Esophagus (tissue), 2 donors: ENCODE results near the gene BTBD9. TPM values are rescaled to one million over a fixed set of nuclear protein-coding genes. Genes with fewer than 3 reads are reported as not detected.

Experiments used
- H3K27ac ChIP-seq, 2 donors: one replicate each; pipeline ENCODE4 v1.5.1; 2013; ENCODE audit warnings: low read depth in 2 of 2, mild to moderate bottlenecking in 2 of 2, inconsistent platforms in 1 of 2, low read length in 1 of 2, moderate library complexity in 1 of 2
- H3K27me3 ChIP-seq, 2 donors: one replicate each; pipeline ENCODE4 v1.6.1; 2013; ENCODE audit warnings: low read length in 2 of 2, control low read depth in 1 of 2, mild to moderate bottlenecking in 1 of 2; ENCODE audit not compliant: insufficient read depth in 2 of 2, control insufficient read depth in 1 of 2
- H3K36me3 ChIP-seq, 2 donors: one replicate each; pipeline ENCODE4 v1.6.1; 2013; ENCODE audit warnings: low read length in 1 of 2; ENCODE audit not compliant: control insufficient read depth in 2 of 2, insufficient read depth in 2 of 2
- H3K4me1 ChIP-seq, 2 donors: one replicate each; pipeline ENCODE4 v1.6.1; 2013; ENCODE audit warnings: low read length in 1 of 2; ENCODE audit not compliant: control insufficient read depth in 2 of 2, insufficient read depth in 2 of 2
- H3K4me3 ChIP-seq, 2 donors: one replicate each; pipeline ENCODE4 v1.5.1; 2013; ENCODE audit warnings: low read length in 2 of 2, mild to moderate bottlenecking in 2 of 2, low read depth in 1 of 2, moderate library complexity in 1 of 2
- H3K9me3 ChIP-seq, 2 donors: one replicate each; pipeline ENCODE4 v1.6.1; 2013; ENCODE audit warnings: mild to moderate bottlenecking in 2 of 2, low read depth in 1 of 2, low read length in 1 of 2, moderate library complexity in 1 of 2; ENCODE audit not compliant: control insufficient read depth in 2 of 2, insufficient read depth in 1 of 2
- WGBS, 2 donors: extraction: QIAGEN DNeasy Blood & Tissue Kit; methylation state at CpG; one replicate each; pipeline ENCODE4 v1.1.7; 2013; 5-methylcytosine and 5-hydroxymethylcytosine counted together
- polyA plus RNA-seq, 2 donors: library from polyadenylated mRNA; stranded (reverse); fragments of 200-250 nt; gene quantifications; one replicate each; pipeline ENCODE4 v1.2.3, GENCODE V29; 2013
- donor health status: healthy with polysubstance abuse.
- donor health status: Bipolar disorder and iron deficiency.

BTBD9 gene
- polyA plus RNA-seq, 2 donors = 3.2 to 3.8 TPM

- Histone ChIP-seq H3K4me3 (no peak overlapping the region), H3K27ac (no peak overlapping the region), H3K9me3 (no peaks in the 10 kb centered on the region), H3K36me3 (no peaks in the 10 kb centered on the region), H3K4me1 (no peaks in the 10 kb centered on the region), H3K27me3 (no peaks in the 10 kb centered on the region)
- 94 to 97% methylated on average over 2 of the region's 2 CpGs for WGBS, 2 donors
These were observed 11.5 kb upstream of the BTBD9 start for GRCh38 chr6:38651121-38651784.

- no peak overlapping the region for H3K27ac ChIP-seq
- 91 to 94% methylated on average over 5 of the region's 5 CpGs for WGBS, 2 donors
- H3K4me3 ChIP-seq = no peak overlapping the region
- no peaks in the 10 kb centered on the region for H3K27me3 ChIP-seq
- H3K9me3 ChIP-seq = no peaks in the 10 kb centered on the region
- H3K4me1 ChIP-seq = no peaks in the 10 kb centered on the region
- no peaks in the 10 kb centered on the region for H3K36me3 ChIP-seq
These were observed 10.6 kb upstream of the BTBD9 start for GRCh38 chr6:38650207-38650752.

GRCh38 chr6:38649744-38650143, 10.0 kb upstream of the BTBD9 start:
- WGBS, 2 donors = 97 to 99% methylated on average over 2 of the region's 2 CpGs

GRCh38 chr6:38648629-38649028, 8.9 kb upstream of the BTBD9 start:
- Histone ChIP-seq H3K4me3 (no peak overlapping the region), H3K36me3 (no peaks in the 10 kb centered on the region), H3K27me3 (no peaks in the 10 kb centered on the region), H3K9me3 (no peaks in the 10 kb centered on the region), H3K27ac (no peak overlapping the region), H3K4me1 (no peaks in the 10 kb centered on the region)

More at GRCh38 chr6:38649744-38650143, 10.0 kb upstream of the BTBD9 start:
- Histone ChIP-seq H3K9me3 (no peaks in the 10 kb centered on the region), H3K27ac (no peak overlapping the region), H3K4me1 (no peaks in the 10 kb centered on the region), H3K4me3 (no peak overlapping the region), H3K36me3 (no peaks in the 10 kb centered on the region), H3K27me3 (no peaks in the 10 kb centered on the region)

- H3K4me3 ChIP-seq = no peak overlapping the region
- H3K27me3 ChIP-seq = no peaks in the 10 kb centered on the region
- H3K9me3 ChIP-seq = no peaks in the 10 kb centered on the region
- H3K27ac ChIP-seq = no peak overlapping the region
- H3K36me3 ChIP-seq = no peaks in the 10 kb centered on the region
- 77 to 81% methylated on average over 3 of the region's 3 CpGs for WGBS, 2 donors
- no peaks in the 10 kb centered on the region for H3K4me1 ChIP-seq
These were observed 6.6 kb upstream of the BTBD9 start for GRCh38 chr6:38646166-38646878.

- Histone ChIP-seq H3K36me3 (no peaks in the 10 kb centered on the region), H3K9me3 (no peaks in the 10 kb centered on the region), H3K27ac (no peak overlapping the region), H3K4me1 (peaks cover 0 to 5% of the 10 kb centered on the region in 2 donors), H3K4me3 (no peak overlapping the region), H3K27me3 (no peaks in the 10 kb centered on the region)
- 39 to 48% methylated on average over 1 of the region's 1 CpG for WGBS, 2 donors
These were observed 5.2 kb upstream of the BTBD9 start for GRCh38 chr6:38644951-38645350.

- H3K27ac ChIP-seq = peak overlapping the region; percentile 93 to 95
- no peaks in the 10 kb centered on the region for H3K9me3 ChIP-seq
These were observed 634 bp upstream of the BTBD9 start for GRCh38 chr6:38640216-38640909.

GRCh38 chr6:38638941-38639497, 710 bp downstream of the BTBD9 start:
- H3K36me3 ChIP-seq = no peaks in the 10 kb centered on the region
- no peaks in the 10 kb centered on the region for H3K27me3 ChIP-seq
- peak overlapping the region; percentile 93 to 95 for H3K27ac ChIP-seq
- H3K9me3 ChIP-seq = no peaks in the 10 kb centered on the region
- peak overlapping the region; percentile 91 to 93 for H3K4me3 ChIP-seq
- H3K4me1 ChIP-seq = peaks cover 0 to 5% of the 10 kb centered on the region in 2 donors
- WGBS, 2 donors = 4 to 6% methylated on average over 15 of the region's 15 CpGs

More at GRCh38 chr6:38640216-38640909, 634 bp upstream of the BTBD9 start:
- Histone ChIP-seq H3K36me3 (no peaks in the 10 kb centered on the region), H3K4me1 (peaks cover 0 to 5% of the 10 kb centered on the region in 2 donors), H3K4me3 (peak overlapping the region; percentile 91 to 93), H3K27me3 (no peaks in the 10 kb centered on the region)
- WGBS, 2 donors = 7 to 11% methylated on average over 32 of the region's 32 CpGs

- 86 to 89% methylated on average over 5 of the region's 5 CpGs for WGBS, 2 donors
- Histone ChIP-seq H3K4me3 (no peak overlapping the region), H3K9me3 (no peaks in the 10 kb centered on the region), H3K4me1 (peaks cover 0 to 5% of the 10 kb centered on the region in 2 donors), H3K36me3 (no peaks in the 10 kb centered on the region), H3K27ac (no peak overlapping the region), H3K27me3 (no peaks in the 10 kb centered on the region)
These were observed 2.0 kb downstream of the BTBD9 start for GRCh38 chr6:38637756-38638155.
